Stimulated activated CD8-positive, alpha-beta memory T cell treated with anti-CD3 and anti-CD28 coated beads, Interleukin-4, amount 100 ng/mL, for 48 hours (primary cell): ENCODE measurements around the gene TRAPPC6A.

ENCODE experiments used
- DNase-seq: peaks from one replicate; pipeline ENCODE4 v3.0.0-alpha.2; 2020

The TRAPPC6A gene

GRCh38 chr19:45184115-45184514 lies 6.1 kb upstream of the TRAPPC6A start:
- DNase-seq = no peak

GRCh38 chr19:45182758-45183157 lies 4.7 kb upstream of the TRAPPC6A start:
- DNase-seq = no peak

DNA sequence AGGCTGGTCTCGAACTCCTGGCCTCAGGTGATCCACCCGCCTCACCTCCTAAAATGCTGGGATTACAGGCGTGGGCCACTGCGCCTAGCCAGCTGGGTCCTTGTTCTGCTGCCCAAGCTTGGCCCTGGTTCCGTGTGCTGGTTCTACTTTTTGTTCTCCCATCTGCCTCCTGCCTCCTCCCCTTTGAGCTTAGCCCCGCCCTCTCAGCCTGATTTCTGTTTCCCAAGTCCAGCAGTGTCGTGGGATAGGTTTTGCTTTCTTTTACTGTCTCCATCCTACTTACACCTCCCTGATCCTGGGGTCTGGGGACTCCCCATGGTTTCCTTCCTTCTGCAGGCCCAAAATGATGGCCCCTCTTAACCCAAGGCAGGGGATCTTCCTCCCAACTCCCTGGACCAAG lies 2.9 kb upstream of the TRAPPC6A start:
- no peak for DNase-seq

- DNase-seq = no peak
Measured at GRCh38 chr19:45179892-45180370, 1.9 kb upstream of the TRAPPC6A start.

GRCh38 chr19:45179072-45179891 lies 1.2 kb upstream of the TRAPPC6A start:
- DNase-seq = peak; percentile 57

- DNase-seq = peak; percentile 100
Measured at GRCh38 chr19:45178262-45179071, 430 bp upstream of the TRAPPC6A start, which contains the start of gene BLOC1S3. BLOC1S3 (plus strand) TSS chr19:45178784; CDS start chr19:45179297, 513 bp downstream.

DNA sequence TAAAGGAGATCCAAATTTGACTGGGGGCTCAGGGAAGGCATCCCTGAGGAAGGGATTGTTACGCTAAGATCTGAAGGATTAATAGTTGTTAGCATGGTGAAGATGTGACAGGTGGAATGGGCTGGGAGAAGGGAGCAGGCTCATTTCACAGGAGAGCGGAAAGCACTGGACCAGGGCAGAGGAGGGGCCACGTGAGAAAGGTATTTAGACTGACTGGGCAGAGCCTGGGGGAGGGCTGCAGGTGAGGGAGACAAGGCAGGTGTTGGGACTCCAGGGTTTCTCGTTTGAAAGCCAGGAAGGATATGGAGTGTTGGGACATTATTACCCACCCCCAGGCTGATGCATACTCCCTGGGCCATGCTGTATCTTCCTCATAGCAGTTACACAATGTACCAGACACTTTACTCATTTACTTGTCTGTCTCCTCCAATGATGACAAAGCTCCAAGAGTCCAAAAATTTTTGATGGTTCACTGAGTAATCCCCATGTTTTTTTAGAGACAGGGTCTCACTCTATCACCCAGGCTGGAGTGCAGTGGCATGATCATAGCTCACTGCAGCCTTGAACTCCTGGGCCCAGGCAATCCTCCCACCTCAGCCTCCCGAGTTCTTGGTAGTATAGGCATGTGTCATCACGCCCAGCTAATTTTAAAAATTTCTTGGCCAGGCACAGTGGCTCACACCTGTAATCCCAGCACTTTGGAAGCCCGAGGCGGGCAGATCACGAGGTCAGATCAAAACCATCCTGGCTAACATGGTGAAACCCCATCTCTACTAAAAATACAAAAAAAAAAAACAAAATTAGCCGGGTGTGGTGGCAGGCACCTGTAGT lies 2.3 kb downstream of the TRAPPC6A start:
- no peak for DNase-seq

GRCh38 chr19:45173816-45174215 lies 4.2 kb downstream of the TRAPPC6A start:
- no peak for DNase-seq

- no peak for DNase-seq
Measured at GRCh38 chr19:45172611-45173208, 5.3 kb downstream of the TRAPPC6A start.

GRCh38 chr19:45172173-45172572 lies 5.9 kb downstream of the TRAPPC6A start:
- DNase-seq = peak; percentile 43

- peak; percentile 59 for DNase-seq
Measured at GRCh38 chr19:45171211-45171623, 6.8 kb downstream of the TRAPPC6A start.

DNA sequence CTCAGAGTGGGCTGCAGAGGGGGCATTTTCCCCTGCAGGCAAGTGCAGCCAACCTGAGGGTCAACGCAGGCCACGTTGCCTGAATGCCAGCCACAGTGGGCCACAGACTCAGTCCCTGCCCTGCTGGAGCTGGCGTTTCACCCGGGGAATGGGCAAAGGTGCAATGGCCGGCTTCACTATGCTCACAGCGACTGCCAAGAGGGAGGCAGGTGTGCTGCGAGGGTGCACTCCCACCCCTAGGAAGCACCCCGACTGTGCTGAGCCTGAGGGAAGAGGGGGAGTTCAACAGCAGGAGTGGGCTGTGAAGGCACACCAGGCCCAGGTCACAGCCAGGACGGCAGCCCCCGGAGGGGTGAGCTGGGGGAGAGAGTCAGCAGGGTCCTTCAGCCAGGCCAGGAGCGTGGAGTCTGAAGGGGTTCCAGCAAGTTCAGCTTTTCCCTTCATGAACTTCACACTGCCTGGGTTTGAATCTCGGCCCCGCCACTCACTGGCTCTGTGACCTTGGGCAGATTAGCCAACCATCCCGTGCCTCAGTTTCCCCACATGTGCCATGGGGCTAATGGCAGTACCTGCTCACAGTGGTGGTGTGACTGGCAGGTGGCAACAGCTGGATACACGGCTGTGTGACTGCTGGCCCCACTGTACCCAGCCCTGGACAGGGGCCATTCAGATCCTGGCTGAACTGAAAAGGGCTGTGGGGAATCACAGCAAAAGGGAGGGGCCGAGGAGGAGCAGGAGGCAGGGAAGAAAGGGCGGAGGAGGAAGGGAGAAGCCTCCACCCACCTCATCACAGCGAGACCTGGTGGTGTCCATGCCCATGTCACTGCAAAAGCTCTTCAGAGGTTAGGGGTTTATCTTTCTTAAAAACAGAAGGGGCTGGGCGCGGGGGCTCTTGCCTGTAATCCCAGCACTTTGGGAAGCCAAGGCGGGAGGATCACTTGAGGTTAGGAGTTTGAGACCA lies 7.6 kb downstream of the TRAPPC6A start:
- no peak for DNase-seq

- DNase-seq = no peak
Measured at GRCh38 chr19:45169602-45170001, 8.4 kb downstream of the TRAPPC6A start.

DNA sequence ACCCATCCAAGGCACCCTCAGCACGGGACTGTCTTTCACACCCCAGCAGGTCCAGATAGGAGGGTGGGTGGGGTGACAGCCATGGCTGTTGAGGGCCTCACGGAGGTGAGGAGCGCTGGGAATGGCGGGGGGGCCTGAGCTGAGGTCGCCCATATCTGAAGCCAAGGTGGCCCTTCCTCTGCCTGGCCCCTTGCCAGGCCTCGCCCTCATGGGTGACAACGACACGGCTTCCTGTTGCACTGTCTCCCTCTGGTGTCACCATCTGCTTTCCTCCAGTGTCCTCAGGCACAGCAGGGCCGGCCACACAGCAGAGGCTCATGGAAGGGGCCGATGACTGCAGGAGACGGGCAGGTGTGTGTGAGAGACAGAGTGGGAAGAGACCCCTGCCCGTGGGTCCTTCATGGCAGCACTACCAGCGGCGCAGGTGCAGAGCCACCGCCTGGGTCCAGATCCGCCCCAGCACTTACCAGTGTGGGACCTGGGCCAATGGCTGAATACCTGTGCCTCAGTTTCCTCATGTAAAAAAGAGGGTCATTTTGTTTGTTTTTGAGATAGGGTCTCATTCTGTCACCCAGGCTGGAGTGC lies 9.2 kb downstream of the TRAPPC6A start:
- no peak for DNase-seq

GRCh38 chr19:45166723-45167252 lies 11.2 kb downstream of the TRAPPC6A start:
- no peak for DNase-seq

- DNase-seq = peak; percentile 81
Measured at GRCh38 chr19:45164577-45165335, 13.3 kb downstream of the TRAPPC6A start.

- DNase-seq = no peak
Measured at GRCh38 chr19:45163751-45164460, 14.1 kb downstream of the TRAPPC6A start.

GRCh38 chr19:45163156-45163555 lies 14.9 kb downstream of the TRAPPC6A start:
- DNase-seq = no peak

DNA sequence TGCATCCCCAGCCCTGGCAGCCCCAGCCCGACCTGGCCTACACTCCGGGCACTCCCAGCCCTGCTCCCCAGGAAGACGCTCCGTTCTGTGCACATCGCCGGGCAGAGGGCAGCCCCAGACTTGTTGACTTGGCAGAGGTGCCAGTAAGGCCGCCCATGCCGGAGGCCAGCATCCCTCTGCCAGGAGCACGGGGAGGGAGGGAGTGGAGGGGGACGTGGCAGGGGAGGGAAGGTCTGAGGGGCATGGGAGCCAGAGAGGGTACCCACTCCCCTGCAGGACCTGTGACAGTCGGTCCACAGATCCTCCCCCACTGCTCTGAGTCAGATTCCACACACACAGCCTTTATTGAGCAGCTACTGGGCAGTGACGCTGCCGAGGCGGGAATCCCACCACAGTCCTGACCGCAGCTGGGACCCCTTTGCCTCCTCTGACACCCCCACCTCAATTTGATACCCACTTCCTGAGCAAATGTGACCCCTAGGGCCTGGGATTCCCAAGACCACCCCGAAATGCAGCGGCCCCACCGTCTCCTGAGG lies 15.4 kb downstream of the TRAPPC6A start:
- no peak for DNase-seq
